Measurements from ENCODE around the gene ADGRG3. TPM values are rescaled to one million over a fixed set of nuclear protein-coding genes. Genes with fewer than 3 reads are reported as not detected.

Gene ADGRG3
- total and polyA plus RNA-seq, 10 of the 15 experiments (the other 5 are each of a cell fraction or from before 2014, with no cell fraction given), result 0.10 to 0.11 (median 0.10) TPM; not detected in 7

- TF ChIP-seq BMI1 (IDR thresholded peaks at IDR 0.05; ENCODE audit: borderline replicate concordance), result no peak
- no peak for TF ChIP-seq BACH1 (IDR thresholded peaks at IDR 0.05; ENCODE audit: borderline replicate concordance)
- no peak for TF ChIP-seq ZNF217 (IDR thresholded peaks at IDR 0.05)
- no peak for TF ChIP-seq SPI1 (IDR thresholded peaks at IDR 0.05; ENCODE audit: borderline replicate concordance, insufficient read depth, low read depth, low read length)
- no peak for TF ChIP-seq POLR2A (IDR thresholded peaks at IDR 0.05; ENCODE audit: low read depth, low read length)
- TF ChIP-seq ZNF384 (IDR thresholded peaks at IDR 0.05; ENCODE audit: borderline replicate concordance, low read depth, low read length), result no peak
These were observed 45.9 kb downstream of the ADGRG3 start (continued) for GRCh38 chr16:57714047-57714446.

GRCh38 chr16:57720142-57720575, 52.1 kb downstream of the ADGRG3 start:
- peaks cover 0 to 2% of the 10 kb centered on the region in 2 experiments; a peak in 2 of 4 replicates for H3K27me3 ChIP-seq (replicated peaks in 1 of 2; ENCODE audit: control insufficient read depth in 2 of 2, insufficient read depth in 2 of 2, low read length in 1 of 2)
- H3K36me3 ChIP-seq (ENCODE audit: control insufficient read depth in 2 of 2, insufficient read depth in 2 of 2, low read length in 1 of 2), result no peaks in the 10 kb centered on the region
- ChIA-PET CTCF (interaction anchor here (0.9 to 1.5 kb wide), 3 partner anchors 15 to 143 kb away, joined by 3 to 4 read pairs (median 3); partner anchors contain the start of gene KATNB1), RAD21 (ENCODE audit: unreplicated experiment) (no interaction called here), SMC1A (ENCODE audit: uncharacterized antibody, unreplicated experiment) (interaction anchor here (2.0 kb wide), 1 partner anchor 130 kb away, joined by 5 read pairs; no protein-coding TSS in a partner anchor), POLR2A (no interaction called here)
- TF ChIP-seq RFX5 (IDR thresholded peaks at IDR 0.05; ENCODE audit: low read depth, low read length) (no peak), YY1 (IDR thresholded peaks at IDR 0.05; ENCODE audit: low read depth, low read length) (0 out of 2 replicates have a peak, but pooled peaks have one; percentile 50), RAD21 (IDR thresholded peaks at IDR 0.05; ENCODE audit: insufficient read depth, low read depth, low read length) (peak; percentile 60), RAD51 (IDR thresholded peaks at IDR 0.05) (no peak), ASH2L (IDR thresholded peaks at IDR 0.05; ENCODE audit: borderline replicate concordance, low read depth) (no peak), POU2F2 (IDR thresholded peaks at IDR 0.05; ENCODE audit: borderline replicate concordance, low read depth, low read length) (no peak), NR2C1 (IDR thresholded peaks at IDR 0.05) (no peak), SMC3 (IDR thresholded peaks at IDR 0.05; ENCODE audit: borderline replicate concordance, low read length) (peak; percentile 73)
- TF ChIP-seq, protein P1, sequence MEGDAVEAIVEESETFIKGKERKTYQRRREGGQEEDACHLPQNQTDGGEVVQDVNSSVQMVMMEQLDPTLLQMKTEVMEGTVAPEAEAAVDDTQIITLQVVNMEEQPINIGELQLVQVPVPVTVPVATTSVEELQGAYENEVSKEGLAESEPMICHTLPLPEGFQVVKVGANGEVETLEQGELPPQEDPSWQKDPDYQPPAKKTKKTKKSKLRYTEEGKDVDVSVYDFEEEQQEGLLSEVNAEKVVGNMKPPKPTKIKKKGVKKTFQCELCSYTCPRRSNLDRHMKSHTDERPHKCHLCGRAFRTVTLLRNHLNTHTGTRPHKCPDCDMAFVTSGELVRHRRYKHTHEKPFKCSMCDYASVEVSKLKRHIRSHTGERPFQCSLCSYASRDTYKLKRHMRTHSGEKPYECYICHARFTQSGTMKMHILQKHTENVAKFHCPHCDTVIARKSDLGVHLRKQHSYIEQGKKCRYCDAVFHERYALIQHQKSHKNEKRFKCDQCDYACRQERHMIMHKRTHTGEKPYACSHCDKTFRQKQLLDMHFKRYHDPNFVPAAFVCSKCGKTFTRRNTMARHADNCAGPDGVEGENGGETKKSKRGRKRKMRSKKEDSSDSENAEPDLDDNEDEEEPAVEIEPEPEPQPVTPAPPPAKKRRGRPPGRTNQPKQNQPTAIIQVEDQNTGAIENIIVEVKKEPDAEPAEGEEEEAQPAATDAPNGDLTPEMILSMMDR (IDR thresholded peaks at IDR 0.05 in 2 of 3, conservative IDR thresholded peaks at IDR 0.05 in 1 of 3; ENCODE audit: control insufficient read depth in 2 of 3, extremely low read depth in 1 of 3, insufficient read depth in 1 of 3, low read depth in 3 of 3, low read length in 3 of 3), result peak; percentile 49 to 68 (median 60)
- FAIRE-seq (no peak), DNase-seq (ENCODE audit: low read depth, low spot score) (no peak), ATAC-seq (peak; percentile 96)
- no peak overlapping the region for H3K4me3 ChIP-seq
- no peaks in the 10 kb centered on the region for H3K9me3 ChIP-seq (replicated peaks; ENCODE audit: control insufficient read depth, insufficient read depth, low read length)
- no peak overlapping the region for H3K27ac ChIP-seq (ENCODE audit: control insufficient read depth, insufficient read depth)
- WGBS (ENCODE audit: insufficient coverage, insufficient replicate concordance, low lambda C conversion rate, missing lambda C conversion rate), result 51% methylated on average over 3 of the region's 3 CpGs
- H3K4me2 ChIP-seq (ENCODE audit: control insufficient read depth, insufficient read depth), result no peak overlapping the region
- no peaks in the 10 kb centered on the region for H4K20me1 ChIP-seq (ENCODE audit: control insufficient read depth, insufficient read depth)
- no peak overlapping the region for H2AFZ ChIP-seq (ENCODE audit: control insufficient read depth, low read depth, low read length)
- intact Hi-C loops (cut with micrococcal nuclease; ENCODE audit: unreplicated experiment), result loop anchor here (1.0 to 2.0 kb wide), 3 partner anchors 71 to 144 kb away; no protein-coding TSS in a partner anchor
- H3K79me2 ChIP-seq (ENCODE audit: control insufficient read depth, insufficient read depth, low read length), result no peaks in the 10 kb centered on the region
- no TSS peak for BruUV-seq (replicated peaks)
- no peaks in the 10 kb centered on the region for H3K4me1 ChIP-seq (ENCODE audit: control insufficient read depth, insufficient read depth, low read length)
- no peak overlapping the region for H3K9ac ChIP-seq (ENCODE audit: control insufficient read depth, insufficient read depth, low read length)
- in situ Hi-C loops (cut with MboI), result no loop called here
